ENCODE measurements around the gene PIK3C2G.

GRCh38 chr12:18352312-18352711 is 91.0 kb downstream of the PIK3C2G start:
- TF ChIP-seq POLR2AphosphoS5 (IDR thresholded peaks at IDR 0.05; ENCODE audit: low read depth) = no peak
- TF ChIP-seq CTCF (IDR thresholded peaks at IDR 0.05; ENCODE audit: insufficient read depth, low read length) = no peak
- TF ChIP-seq GABPA (IDR thresholded peaks at IDR 0.05; ENCODE audit: low read depth) = no peak
- no peak for TF ChIP-seq SPI1 (IDR thresholded peaks at IDR 0.05; ENCODE audit: borderline replicate concordance, low read depth)
- TF ChIP-seq, protein P1, sequence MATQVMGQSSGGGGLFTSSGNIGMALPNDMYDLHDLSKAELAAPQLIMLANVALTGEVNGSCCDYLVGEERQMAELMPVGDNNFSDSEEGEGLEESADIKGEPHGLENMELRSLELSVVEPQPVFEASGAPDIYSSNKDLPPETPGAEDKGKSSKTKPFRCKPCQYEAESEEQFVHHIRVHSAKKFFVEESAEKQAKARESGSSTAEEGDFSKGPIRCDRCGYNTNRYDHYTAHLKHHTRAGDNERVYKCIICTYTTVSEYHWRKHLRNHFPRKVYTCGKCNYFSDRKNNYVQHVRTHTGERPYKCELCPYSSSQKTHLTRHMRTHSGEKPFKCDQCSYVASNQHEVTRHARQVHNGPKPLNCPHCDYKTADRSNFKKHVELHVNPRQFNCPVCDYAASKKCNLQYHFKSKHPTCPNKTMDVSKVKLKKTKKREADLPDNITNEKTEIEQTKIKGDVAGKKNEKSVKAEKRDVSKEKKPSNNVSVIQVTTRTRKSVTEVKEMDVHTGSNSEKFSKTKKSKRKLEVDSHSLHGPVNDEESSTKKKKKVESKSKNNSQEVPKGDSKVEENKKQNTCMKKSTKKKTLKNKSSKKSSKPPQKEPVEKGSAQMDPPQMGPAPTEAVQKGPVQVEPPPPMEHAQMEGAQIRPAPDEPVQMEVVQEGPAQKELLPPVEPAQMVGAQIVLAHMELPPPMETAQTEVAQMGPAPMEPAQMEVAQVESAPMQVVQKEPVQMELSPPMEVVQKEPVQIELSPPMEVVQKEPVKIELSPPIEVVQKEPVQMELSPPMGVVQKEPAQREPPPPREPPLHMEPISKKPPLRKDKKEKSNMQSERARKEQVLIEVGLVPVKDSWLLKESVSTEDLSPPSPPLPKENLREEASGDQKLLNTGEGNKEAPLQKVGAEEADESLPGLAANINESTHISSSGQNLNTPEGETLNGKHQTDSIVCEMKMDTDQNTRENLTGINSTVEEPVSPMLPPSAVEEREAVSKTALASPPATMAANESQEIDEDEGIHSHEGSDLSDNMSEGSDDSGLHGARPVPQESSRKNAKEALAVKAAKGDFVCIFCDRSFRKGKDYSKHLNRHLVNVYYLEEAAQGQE (IDR thresholded peaks at IDR 0.05; ENCODE audit: insufficient replicate concordance, low read depth) = no peak

All from HL-60 (cell line).